Measurements from ENCODE around the gene SUPT6H. TPM values are rescaled to one million over a fixed set of nuclear protein-coding genes. Genes with fewer than 3 reads are reported as not detected.

SUPT6H gene
- total and polyA plus RNA-seq, 2 donors (not counting 3 experiments of a cell fraction or from before 2014, with no cell fraction given): 33.9 to 79.2 TPM

DNA sequence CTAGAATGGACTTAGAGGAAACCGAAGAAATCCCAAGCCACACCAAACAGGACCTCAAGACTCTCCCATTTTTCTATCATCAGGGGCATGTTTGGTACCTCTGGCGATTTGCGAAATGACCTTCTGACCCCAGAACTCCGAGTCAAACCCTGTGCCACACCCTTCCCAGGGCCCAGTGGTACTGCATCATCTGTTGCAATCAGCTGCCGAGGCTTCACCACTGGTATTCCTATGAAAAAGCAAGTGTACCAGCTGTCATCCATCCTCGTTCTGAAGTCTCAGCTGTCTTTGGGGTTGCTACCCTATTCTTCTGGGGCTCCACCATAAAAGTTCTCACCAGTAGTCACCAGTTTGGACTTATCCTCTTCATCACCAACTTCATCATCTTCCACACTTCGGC, 45.7 kb upstream of the SUPT6H start:
- POLR2A ChIA-PET: no interaction called here
- H2AFZ ChIP-seq (ENCODE audit: low read depth, low read length): no peak overlapping the region
- dilution Hi-C loops (cut with MboI; ENCODE audit: extremely low pct_ligation_motif_present, low sequenced_read_pairs): no loop called here
- H3K9ac ChIP-seq (replicated peaks; ENCODE audit: extremely low read depth, insufficient read depth, low read length): no peak overlapping the region
- no peak for DNase-seq (ENCODE audit: low read depth, low spot score)
- H3K9me3 ChIP-seq (replicated peaks; ENCODE audit: control insufficient read depth, insufficient read depth, low read length): no peaks in the 10 kb centered on the region
- H3K4me1 ChIP-seq (ENCODE audit: control insufficient read depth, extremely low read depth, insufficient read depth, low read length): peaks cover 7% of the 10 kb centered on the region
- no peaks in the 10 kb centered on the region for H3K9me1 ChIP-seq (replicated peaks; ENCODE audit: control insufficient read depth, extremely low read depth, insufficient read depth, low read length)
- H3K4me3 ChIP-seq (replicated peaks in 1 of 3; ENCODE audit: insufficient read depth in 1 of 3, low read depth in 1 of 3, low read length in 3 of 3): no peak overlapping the region
- H3K36me3 ChIP-seq (ENCODE audit: control insufficient read depth in 2 of 2, extremely low read depth in 1 of 2, insufficient read depth in 2 of 2, low read length in 2 of 2): peaks cover 38 to 50% of the 10 kb centered on the region in 2 experiments
- H3K4me2 ChIP-seq (ENCODE audit: insufficient read depth, low read length): no peak overlapping the region
- BruUV-seq (replicated peaks): no TSS peak
- no peak for FAIRE-seq
- no peaks in the 10 kb centered on the region for H3K79me2 ChIP-seq (ENCODE audit: control insufficient read depth, insufficient read depth, low read length)
- CTCF ChIA-PET: interaction anchor here (1.3 to 2.6 kb wide), 2 partner anchors 29 to 31 kb away, joined by 4 to 5 read pairs; partner anchors contain the start of gene BLTP2
- H4K20me1 ChIP-seq (replicated peaks; ENCODE audit: control insufficient read depth, extremely low read depth, insufficient read depth, low read length): no peaks in the 10 kb centered on the region
- no peaks in the 10 kb centered on the region for H3K27me3 ChIP-seq (ENCODE audit: control insufficient read depth in 2 of 2, insufficient read depth in 2 of 2, low read length in 2 of 2)
- TF ChIP-seq JUN (IDR thresholded peaks at IDR 0.05; ENCODE audit: borderline replicate concordance, insufficient read depth, insufficient read length, low read depth) (no peak), POLR2AphosphoS5 (IDR thresholded peaks at IDR 0.05; ENCODE audit: insufficient read depth, low read depth, low read length) (no peak), POLR2A (IDR thresholded peaks at IDR 0.05; ENCODE audit: low read depth, low read length) (no peak), EZH2 (IDR thresholded peaks at IDR 0.05; ENCODE audit: borderline replicate concordance, low read depth, low read length, severe bottlenecking) (no peak), FOS (IDR thresholded peaks at IDR 0.05; ENCODE audit: borderline replicate concordance, insufficient read depth, low read length) (no peak), GATA2 (IDR thresholded peaks at IDR 0.05; ENCODE audit: insufficient read depth, insufficient read length, low read depth, low read length) (no peak)
- TF ChIP-seq, protein P1, sequence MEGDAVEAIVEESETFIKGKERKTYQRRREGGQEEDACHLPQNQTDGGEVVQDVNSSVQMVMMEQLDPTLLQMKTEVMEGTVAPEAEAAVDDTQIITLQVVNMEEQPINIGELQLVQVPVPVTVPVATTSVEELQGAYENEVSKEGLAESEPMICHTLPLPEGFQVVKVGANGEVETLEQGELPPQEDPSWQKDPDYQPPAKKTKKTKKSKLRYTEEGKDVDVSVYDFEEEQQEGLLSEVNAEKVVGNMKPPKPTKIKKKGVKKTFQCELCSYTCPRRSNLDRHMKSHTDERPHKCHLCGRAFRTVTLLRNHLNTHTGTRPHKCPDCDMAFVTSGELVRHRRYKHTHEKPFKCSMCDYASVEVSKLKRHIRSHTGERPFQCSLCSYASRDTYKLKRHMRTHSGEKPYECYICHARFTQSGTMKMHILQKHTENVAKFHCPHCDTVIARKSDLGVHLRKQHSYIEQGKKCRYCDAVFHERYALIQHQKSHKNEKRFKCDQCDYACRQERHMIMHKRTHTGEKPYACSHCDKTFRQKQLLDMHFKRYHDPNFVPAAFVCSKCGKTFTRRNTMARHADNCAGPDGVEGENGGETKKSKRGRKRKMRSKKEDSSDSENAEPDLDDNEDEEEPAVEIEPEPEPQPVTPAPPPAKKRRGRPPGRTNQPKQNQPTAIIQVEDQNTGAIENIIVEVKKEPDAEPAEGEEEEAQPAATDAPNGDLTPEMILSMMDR (IDR thresholded peaks at IDR 0.05; ENCODE audit: extremely low read depth in 1 of 2, insufficient read depth in 1 of 2, low read depth in 1 of 2, low read length in 2 of 2): no peak
- H3K27ac ChIP-seq (ENCODE audit: insufficient read depth, low read depth, low read length): no peak overlapping the region
- intact Hi-C loops (cut with micrococcal nuclease): no loop called here

All from endothelial cell of umbilical vein (primary cell).